K562 treated with DMSO at 1 percent for 24 hours (cell line): ENCODE data around the gene FHIP2A. TPM values are rescaled to one million over a fixed set of nuclear protein-coding genes. Genes with fewer than 3 reads are reported as not detected.

Experiments used
- total RNA-seq: library from RNA; unstranded; fragments of 300-600 nt; gene quantifications from 2 replicates; pipeline ENCODE4 v1.2.3, GENCODE V29; 2022; ENCODE audit warnings: low read depth; ENCODE audit not compliant: insufficient read depth

The FHIP2A gene
- 4.3 and 7.9 TPM in 2 replicates for total RNA-seq

GRCh38 chr10:114821293-114821914, at the start of gene FHIP2A:
Gene FHIP2A, plus strand, starts transcription at chr10:114821780. Its CDS starts 299 bp downstream, at chr10:114822079.

Other genes starting within 250 kb of the FHIP2A start
- not detected in 2 replicates for gene ABLIM1, start 163.5 kb upstream of the FHIP2A start, total RNA-seq
- gene TRUB1, start 116.4 kb downstream of the FHIP2A start, total RNA-seq: 3.0 and 4.1 TPM in 2 replicates